Activated CD8-positive, alpha-beta memory T cell treated with anti-CD3 and anti-CD28 coated beads, Interleukin-2, amount 50 U/mL, for 4 hours (primary cell): Measurements from ENCODE around the gene ZNF708.
"Not testable (repeated sequence)": the region's sequence is repeated elsewhere in the genome, so short reads cannot be mapped to it uniquely, and the experiment has no call there.

Experiments
- DNase-seq: peaks from one replicate; pipeline ENCODE4 v3.0.0-alpha.2; 2020

ZNF708 gene

DNA sequence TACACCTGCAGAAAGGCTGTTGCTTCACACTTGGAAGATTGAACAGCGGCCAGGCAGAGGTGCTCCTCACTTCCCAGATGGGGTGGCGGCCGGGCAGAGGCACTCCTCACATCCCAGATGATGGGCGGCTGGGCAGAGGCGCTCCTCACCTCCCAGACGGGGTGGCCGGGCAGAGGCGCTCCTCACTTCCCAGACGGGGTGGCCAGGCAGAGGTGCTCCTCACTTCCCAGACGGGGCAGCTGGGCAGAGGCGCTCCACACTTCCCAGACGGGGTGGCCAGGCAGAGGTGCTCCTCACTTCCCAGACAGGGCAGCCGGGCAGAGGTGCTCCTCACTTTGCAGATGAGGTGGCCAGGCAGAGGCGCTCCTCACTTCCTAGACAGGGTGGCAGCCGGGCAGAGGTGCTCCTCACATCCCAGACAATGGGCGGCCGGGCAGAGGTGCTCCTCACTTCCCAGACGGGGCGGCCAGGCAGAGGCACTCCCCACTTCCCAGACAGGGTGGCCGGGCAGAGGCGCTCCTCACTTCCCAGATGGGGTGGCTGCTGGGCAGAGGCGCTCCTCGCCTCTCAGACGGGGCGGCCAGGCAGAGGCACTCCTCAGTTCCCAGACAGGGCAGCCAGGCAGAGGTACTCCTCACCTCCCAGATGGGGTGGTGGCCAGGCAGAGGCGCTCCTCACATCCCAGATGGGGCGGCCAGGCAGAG lies 69.6 kb downstream of the ZNF708 start:
- DNase-seq, result not testable (repeated sequence)

DNA sequence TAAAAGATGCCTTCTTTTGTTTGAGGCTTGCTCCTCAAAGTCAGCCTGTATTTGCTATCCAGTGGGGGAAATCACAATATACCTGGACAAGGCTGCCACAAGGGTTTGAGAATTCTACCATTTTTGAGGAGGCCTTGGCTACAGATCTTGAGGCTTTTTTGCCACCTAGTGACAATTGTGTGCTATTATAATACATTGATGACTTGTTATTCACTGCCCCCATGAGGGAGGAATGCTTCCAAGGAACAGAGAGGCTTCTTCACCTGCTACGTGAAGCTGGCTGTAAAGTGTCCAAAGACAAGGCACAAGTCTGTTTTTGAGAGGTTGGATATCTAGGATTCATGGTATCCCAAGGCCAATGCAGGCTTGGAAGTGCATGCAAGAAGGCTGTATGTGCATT lies 72.5 kb downstream of the ZNF708 start:
- DNase-seq, result no peak
